IPS-15b (cell line): Measurements from ENCODE around the gene OR9G4.

Experiments used
- H3K27me3 ChIP-seq: one replicate; pipeline ENCODE4 v1.6.1; 2013; ENCODE audit warnings: low read length; ENCODE audit not compliant: control insufficient read depth, insufficient read depth
- H3K36me3 ChIP-seq: one replicate; pipeline ENCODE4 v1.6.1; 2013; ENCODE audit warnings: low read length; ENCODE audit not compliant: control insufficient read depth, insufficient read depth
- H3K4me1 ChIP-seq: one replicate; pipeline ENCODE4 v1.6.1; 2013; ENCODE audit warnings: mild to moderate bottlenecking, low read length; ENCODE audit not compliant: control insufficient read depth, insufficient read depth
- H3K4me3 ChIP-seq: one replicate; pipeline ENCODE4 v1.5.1; 2013; ENCODE audit warnings: low read depth, low read length
- H3K9ac ChIP-seq: one replicate; pipeline ENCODE4 v1.6.1; 2013; ENCODE audit warnings: low read depth, mild to moderate bottlenecking, low read length
- H3K9me3 ChIP-seq: one replicate; pipeline ENCODE4 v1.6.1; 2013; ENCODE audit warnings: mild to moderate bottlenecking, low read length; ENCODE audit not compliant: control insufficient read depth, insufficient read depth

OR9G4 gene

GRCh38 chr11:56748597-56748996, at the start of gene OR9G4:
Gene OR9G4 (minus strand): TSS chr11:56748697. CDS start chr11:56743766, 4,931 bp downstream.
- Histone ChIP-seq H3K4me1 (no peaks in the 10 kb centered on the region), H3K4me3 (no peak within 1 kb of the TSS), H3K27me3 (no peaks in the 10 kb centered on the region), H3K9ac (no peak within 1 kb of the TSS), H3K9me3 (no peaks in the 10 kb centered on the region), H3K36me3 (no peaks in the 10 kb centered on the region)

DNA sequence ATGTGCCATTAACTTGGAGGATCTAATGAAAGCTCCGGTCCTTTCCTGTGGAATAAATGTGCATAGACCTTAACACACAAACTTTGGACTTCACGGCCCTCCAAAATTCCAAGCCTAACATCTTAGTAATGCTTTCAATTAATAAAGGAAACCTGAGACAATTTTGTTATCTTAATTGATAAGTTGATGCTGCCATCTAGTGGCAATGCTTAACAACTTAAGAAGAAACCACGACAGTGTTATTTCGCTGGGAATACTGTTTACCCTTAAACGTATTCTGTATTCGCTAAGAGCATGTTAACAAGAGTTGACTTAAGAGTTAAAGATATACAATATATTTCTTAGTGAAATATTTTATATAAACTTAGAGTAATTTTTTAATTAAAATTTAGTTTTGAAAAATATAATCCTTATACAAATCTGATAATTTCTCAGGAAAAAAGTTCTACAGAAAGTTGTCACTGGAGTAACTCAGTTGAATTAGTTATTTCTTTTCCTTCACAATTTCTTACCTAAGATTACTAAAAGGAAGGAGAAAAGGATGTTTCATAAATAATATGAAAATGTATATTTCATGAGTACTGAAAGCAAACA, 35.0 kb upstream of the OR9G4 start:
- Histone ChIP-seq H3K4me1 (no peaks in the 10 kb centered on the region), H3K9ac (no peak overlapping the region), H3K36me3 (no peaks in the 10 kb centered on the region), H3K4me3 (no peak overlapping the region), H3K27me3 (no peaks in the 10 kb centered on the region), H3K9me3 (peaks cover 4% of the 10 kb centered on the region)

- H3K4me1 ChIP-seq = peaks cover 2% of the 10 kb centered on the region
- H3K4me3 ChIP-seq = no peak overlapping the region
- no peaks in the 10 kb centered on the region for H3K36me3 ChIP-seq
These were observed 33.8 kb upstream of the OR9G4 start for GRCh38 chr11:56782167-56782847.

GRCh38 chr11:56776809-56777208, 28.3 kb upstream of the OR9G4 start:
- H3K36me3 ChIP-seq = no peaks in the 10 kb centered on the region
- no peaks in the 10 kb centered on the region for H3K27me3 ChIP-seq
- no peaks in the 10 kb centered on the region for H3K9me3 ChIP-seq
- H3K4me1 ChIP-seq = peaks cover 2% of the 10 kb centered on the region
- no peak overlapping the region for H3K4me3 ChIP-seq
- H3K9ac ChIP-seq = no peak overlapping the region

More at GRCh38 chr11:56782167-56782847, 33.8 kb upstream of the OR9G4 start:
- Histone ChIP-seq H3K9ac (no peak overlapping the region), H3K27me3 (no peaks in the 10 kb centered on the region), H3K9me3 (peaks cover 4% of the 10 kb centered on the region)

DNA sequence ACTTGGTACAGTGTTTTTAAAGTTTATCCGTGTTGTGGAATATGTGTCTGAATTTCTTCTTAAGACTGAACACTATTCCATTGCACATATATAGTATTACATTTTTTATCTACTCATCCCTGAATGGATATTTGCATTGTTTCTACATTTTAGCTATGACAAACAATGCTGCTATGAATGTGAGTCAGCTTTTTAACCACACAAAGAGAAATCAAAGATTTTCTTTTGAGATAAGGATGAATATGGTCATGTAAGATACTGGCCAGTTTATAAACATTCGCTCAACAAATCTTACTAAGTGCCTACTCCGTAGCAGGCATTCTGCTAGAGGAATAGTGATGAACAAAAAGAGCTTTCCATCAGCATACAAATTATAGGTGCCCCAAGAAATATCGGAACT, 16.5 kb upstream of the OR9G4 start:
- Histone ChIP-seq H3K4me3 (no peak overlapping the region), H3K36me3 (no peaks in the 10 kb centered on the region), H3K4me1 (no peaks in the 10 kb centered on the region), H3K27me3 (no peaks in the 10 kb centered on the region), H3K9me3 (no peaks in the 10 kb centered on the region), H3K9ac (no peak overlapping the region)

DNA sequence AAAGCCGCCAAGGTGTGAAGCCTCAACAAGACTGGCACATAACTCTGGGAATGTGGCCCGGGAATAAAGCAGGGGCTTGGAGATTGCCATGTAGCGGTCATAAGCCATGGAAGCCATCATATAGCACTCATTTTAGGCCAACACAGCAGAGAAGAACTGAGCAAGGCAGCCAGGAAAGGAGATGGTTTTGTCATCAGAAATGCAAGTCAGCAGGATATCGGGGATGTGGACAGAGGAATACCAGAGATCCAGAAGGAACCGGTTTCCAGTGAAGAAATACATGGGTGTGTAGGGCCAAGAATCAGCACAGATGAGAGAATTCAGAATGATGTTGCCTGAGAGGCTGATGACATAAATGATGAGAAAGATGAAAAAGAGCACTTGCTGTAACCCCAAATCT, 3.0 kb upstream of the OR9G4 start:
- Histone ChIP-seq H3K27me3 (no peaks in the 10 kb centered on the region), H3K36me3 (no peaks in the 10 kb centered on the region), H3K4me1 (no peaks in the 10 kb centered on the region), H3K9ac (no peak overlapping the region), H3K4me3 (no peak overlapping the region), H3K9me3 (no peaks in the 10 kb centered on the region)

DNA sequence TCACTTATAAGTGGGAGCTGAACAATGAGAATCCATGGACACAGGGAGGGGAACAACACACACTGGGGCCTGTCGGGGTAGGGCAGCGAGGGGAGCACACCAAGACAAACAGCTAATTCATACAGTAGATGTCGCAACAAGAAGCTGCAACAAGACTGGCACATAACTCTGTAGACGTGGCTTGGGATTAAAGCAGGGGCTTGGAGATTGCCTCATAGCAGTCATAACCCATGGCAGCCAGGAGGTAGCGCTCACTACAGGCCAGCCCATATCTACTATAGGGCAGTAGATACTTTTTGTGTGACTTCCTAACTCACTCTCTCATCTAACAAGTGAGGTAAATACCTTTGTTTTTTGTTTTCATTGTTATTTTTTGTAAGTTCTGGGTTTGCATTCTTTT, 1.7 kb upstream of the OR9G4 start:
- H3K4me1 ChIP-seq = no peaks in the 10 kb centered on the region
- no peaks in the 10 kb centered on the region for H3K27me3 ChIP-seq
- H3K9ac ChIP-seq = no peak overlapping the region
- no peaks in the 10 kb centered on the region for H3K36me3 ChIP-seq
- no peak overlapping the region for H3K4me3 ChIP-seq
- no peaks in the 10 kb centered on the region for H3K9me3 ChIP-seq

DNA sequence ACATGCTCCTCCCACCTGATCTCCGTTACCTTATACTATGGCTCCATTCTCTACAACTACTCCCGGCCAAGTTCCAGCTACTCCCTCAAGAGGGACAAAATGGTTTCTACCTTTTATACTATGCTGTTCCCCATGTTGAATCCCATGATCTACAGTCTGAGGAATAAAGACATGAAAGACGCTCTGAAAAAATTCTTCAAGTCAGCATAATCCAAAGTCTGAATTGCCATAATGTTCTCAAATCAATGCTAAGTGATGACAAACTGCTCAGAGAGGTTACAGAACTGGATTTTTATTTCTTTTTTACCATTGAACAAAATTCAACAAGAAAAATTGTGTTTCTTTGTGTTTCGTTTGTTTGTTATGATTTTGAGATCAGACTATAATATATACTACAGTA, 7.6 kb downstream of the OR9G4 start:
- no peaks in the 10 kb centered on the region for H3K4me1 ChIP-seq
- H3K9ac ChIP-seq = no peak overlapping the region
- no peaks in the 10 kb centered on the region for H3K9me3 ChIP-seq
- no peak overlapping the region for H3K4me3 ChIP-seq
- no peaks in the 10 kb centered on the region for H3K27me3 ChIP-seq
- H3K36me3 ChIP-seq = no peaks in the 10 kb centered on the region

DNA sequence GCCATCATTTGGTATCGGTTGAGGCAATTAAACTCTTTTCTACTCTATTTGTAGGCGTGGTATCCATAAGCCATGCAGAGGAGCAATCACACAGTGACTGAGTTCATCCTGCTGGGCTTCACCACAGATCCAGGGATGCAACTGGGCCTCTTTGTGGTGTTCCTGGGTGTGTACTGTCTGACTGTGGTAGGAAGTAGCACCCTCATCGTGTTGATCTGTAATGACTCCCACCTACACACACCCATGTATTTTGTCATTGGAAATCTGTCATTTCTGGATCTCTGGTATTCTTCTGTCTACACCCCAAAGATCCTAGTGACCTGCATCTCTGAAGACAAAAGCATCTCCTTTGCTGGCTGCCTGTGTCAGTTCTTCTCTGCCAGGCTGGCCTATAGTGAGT, 8.4 kb downstream of the OR9G4 start:
- no peaks in the 10 kb centered on the region for H3K36me3 ChIP-seq
- H3K9ac ChIP-seq = no peak overlapping the region
- no peak overlapping the region for H3K4me3 ChIP-seq
- H3K4me1 ChIP-seq = no peaks in the 10 kb centered on the region
- no peaks in the 10 kb centered on the region for H3K9me3 ChIP-seq
- H3K27me3 ChIP-seq = no peaks in the 10 kb centered on the region

GRCh38 chr11:56720513-56720912, 28.0 kb downstream of the OR9G4 start:
- Histone ChIP-seq H3K4me3 (no peak overlapping the region), H3K27me3 (no peaks in the 10 kb centered on the region), H3K9ac (no peak overlapping the region), H3K36me3 (no peaks in the 10 kb centered on the region), H3K4me1 (no peaks in the 10 kb centered on the region), H3K9me3 (no peaks in the 10 kb centered on the region)

DNA sequence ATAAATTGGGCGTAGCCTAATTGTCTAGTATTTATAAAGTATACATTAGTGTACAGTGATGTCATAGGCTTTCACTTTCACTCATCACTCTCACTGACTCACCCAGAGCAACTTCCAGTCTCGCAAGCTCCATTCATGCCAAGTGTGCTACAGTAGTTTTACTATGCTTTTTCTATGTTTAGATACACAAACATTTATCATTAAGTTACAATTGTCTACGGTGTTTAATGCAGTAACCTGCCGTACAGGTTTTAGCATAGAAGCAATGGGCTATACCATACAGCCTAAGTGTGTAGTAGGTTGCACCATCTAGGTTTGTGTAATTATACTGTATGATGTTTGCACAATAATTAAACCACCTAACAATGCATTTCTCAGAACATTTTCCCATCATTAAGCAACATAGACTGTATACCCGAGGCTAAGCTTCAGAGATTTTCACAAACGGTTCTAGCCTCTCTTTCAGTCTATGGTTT, 32.1 kb downstream of the OR9G4 start:
- Histone ChIP-seq H3K4me1 (no peaks in the 10 kb centered on the region), H3K27me3 (no peaks in the 10 kb centered on the region), H3K9ac (no peak overlapping the region), H3K36me3 (no peaks in the 10 kb centered on the region), H3K4me3 (no peak overlapping the region), H3K9me3 (no peaks in the 10 kb centered on the region)

GRCh38 chr11:56714206-56714605, 34.3 kb downstream of the OR9G4 start:
- H3K27me3 ChIP-seq = no peaks in the 10 kb centered on the region
- no peaks in the 10 kb centered on the region for H3K4me1 ChIP-seq
- no peak overlapping the region for H3K4me3 ChIP-seq
- H3K9me3 ChIP-seq = no peaks in the 10 kb centered on the region
- H3K36me3 ChIP-seq = no peaks in the 10 kb centered on the region
- H3K9ac ChIP-seq = no peak overlapping the region
